GM18867 (cell line): Measurements from ENCODE around the gene MEFV.
"Not testable (repeated sequence)": the region's sequence is repeated elsewhere in the genome, so short reads cannot be mapped to it uniquely, and the experiment has no call there.

ENCODE experiments used
- ATAC-seq: cut with Tn5 transposase; IDR thresholded peaks from one replicate; pipeline ENCODE4 v1.9.1; 2021; ENCODE audit warnings: mild to moderate bottlenecking, moderate library complexity; ENCODE audit not compliant: unreplicated experiment

MEFV gene

GRCh38 chr16:3223913-3224515 is 32.4 kb downstream of the MEFV start:
- no peak for ATAC-seq

DNA sequence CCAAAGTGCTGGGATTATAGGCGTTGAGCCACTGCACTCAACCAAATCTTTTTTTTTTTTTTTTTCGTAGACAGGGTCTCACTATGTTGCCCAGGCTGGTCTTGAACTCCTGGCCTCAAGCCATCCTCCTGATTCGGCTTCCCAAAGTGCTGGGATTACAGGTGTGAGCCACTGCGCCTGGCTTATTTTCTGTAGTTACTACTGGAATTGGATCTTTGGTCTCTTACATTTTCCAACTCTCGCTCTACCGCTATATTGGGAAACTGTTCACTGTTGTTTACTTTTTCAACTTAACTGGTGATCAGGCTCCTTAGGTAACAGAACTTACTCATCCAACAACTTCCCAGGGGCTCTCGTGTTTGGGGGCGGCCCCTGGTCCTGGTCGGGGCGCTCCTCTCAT is 35.6 kb downstream of the MEFV start:
- no peak for ATAC-seq

DNA sequence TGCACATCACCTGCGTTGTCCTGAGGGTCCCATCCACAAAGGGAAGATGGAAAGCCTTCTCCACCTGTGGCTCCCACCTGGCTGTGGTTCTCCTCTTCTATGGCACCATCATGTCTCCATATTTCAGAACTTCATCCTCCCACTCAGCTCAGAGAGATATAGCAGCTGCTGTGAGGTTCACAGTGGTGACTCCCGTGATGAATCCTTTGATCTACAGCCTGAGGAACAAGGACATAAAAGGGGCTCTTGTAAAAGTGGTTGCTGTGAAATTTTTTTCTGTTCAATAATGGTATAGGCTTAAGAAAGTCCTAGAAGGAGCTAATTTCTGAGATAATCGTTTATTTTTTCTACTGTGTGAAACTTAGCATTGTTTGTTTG is 40.2 kb downstream of the MEFV start:
- no peak for ATAC-seq

DNA sequence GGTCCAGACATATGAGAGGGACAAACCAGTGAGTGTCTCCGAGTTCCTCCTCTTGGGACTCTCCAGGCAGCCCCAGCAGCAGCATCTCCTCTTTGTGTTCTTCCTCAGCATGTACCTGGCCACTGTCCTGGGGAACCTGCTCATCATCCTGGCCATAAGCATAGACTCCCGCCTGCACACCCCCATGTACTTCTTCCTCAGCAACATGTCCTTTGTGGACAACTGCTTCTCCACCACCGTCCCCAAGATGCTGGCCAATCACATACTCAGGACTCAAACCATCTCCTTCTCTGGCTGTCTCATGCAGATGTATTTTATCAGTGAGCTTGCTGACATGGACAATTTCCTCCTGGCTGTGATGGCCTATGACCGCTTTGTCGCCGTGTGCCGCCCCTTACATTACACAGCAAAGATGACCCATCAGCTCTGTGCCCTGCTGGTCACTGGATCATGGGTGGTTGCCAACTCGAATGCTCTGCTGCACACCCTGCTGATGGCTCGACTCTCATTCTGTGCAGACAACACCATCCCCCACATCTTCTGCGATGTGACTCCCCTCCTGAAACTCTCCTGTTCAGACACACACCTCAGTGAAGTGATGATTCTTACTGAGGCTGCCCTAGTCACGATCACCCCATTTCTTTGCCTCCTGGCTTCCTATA is 40.7 kb downstream of the MEFV start:
- ATAC-seq: no peak

GRCh38 chr16:3214904-3215600 is 41.4 kb downstream of the MEFV start:
- no peak for ATAC-seq

DNA sequence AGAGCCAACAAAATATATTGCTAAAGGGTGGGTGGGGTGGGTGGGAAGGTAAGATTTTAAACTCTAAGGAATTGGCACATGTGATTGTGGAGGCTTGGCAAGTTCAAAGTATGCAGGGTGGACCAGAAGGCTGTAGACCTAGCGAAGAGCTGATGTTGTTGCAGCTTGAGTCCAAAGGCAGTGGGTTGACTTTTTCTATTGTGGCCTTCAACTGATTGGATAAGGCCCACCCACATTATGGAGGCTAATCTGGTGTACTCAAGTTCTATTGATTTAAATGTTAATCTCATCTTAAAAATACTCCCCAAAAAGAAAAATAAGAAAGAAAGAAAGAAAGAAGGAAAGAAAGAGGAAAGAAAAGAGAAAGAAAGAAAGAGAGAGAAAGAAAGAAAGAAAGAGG is 43.9 kb downstream of the MEFV start:
- no peak for ATAC-seq

DNA sequence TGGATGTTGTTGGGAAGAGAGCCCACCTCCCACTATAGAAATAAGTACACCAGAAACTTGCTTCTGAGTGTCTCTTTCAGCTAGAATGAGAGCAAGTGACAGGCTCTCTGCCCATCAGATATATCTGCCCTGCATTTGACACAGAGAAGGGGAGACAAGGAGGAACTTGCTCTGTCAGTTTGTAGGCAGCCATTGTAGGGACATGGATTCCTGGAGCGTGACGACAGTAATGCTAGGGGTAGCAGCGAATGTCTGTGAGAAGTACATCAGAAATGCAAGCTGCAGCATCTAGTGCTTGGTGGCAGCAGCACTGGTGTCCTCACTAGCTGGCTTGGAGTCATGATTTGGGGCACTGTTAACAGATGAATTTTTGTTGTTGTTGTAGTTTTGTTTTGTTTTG is 44.4 kb downstream of the MEFV start:
- ATAC-seq: no peak

- ATAC-seq: no peak
These were observed 49.1 kb downstream of the MEFV start for GRCh38 chr16:3207086-3207953.

DNA sequence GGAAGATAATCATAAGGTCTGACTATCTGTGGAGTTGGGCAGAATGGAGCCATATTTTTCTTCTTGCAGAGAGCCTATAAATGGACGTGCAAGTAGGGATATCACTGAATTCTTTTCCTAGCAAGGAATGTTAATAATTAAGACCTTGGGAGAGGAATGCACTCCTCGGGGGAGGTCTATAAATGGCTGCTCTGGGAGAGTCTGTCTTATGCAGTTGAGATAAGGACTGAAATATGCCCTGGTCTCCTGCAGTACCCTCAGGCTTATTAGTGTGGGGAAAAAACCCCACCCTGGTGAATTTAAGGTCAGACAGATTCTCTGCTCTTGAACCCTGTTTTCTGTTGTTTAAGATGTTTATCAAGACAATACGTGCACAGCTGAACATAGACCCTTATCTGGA is 50.5 kb downstream of the MEFV start:
- not testable (repeated sequence) for ATAC-seq

GRCh38 chr16:3202903-3203539 is 53.4 kb downstream of the MEFV start:
- ATAC-seq: no peak

GRCh38 chr16:3198334-3199072 is 57.9 kb downstream of the MEFV start:
- no peak for ATAC-seq

DNA sequence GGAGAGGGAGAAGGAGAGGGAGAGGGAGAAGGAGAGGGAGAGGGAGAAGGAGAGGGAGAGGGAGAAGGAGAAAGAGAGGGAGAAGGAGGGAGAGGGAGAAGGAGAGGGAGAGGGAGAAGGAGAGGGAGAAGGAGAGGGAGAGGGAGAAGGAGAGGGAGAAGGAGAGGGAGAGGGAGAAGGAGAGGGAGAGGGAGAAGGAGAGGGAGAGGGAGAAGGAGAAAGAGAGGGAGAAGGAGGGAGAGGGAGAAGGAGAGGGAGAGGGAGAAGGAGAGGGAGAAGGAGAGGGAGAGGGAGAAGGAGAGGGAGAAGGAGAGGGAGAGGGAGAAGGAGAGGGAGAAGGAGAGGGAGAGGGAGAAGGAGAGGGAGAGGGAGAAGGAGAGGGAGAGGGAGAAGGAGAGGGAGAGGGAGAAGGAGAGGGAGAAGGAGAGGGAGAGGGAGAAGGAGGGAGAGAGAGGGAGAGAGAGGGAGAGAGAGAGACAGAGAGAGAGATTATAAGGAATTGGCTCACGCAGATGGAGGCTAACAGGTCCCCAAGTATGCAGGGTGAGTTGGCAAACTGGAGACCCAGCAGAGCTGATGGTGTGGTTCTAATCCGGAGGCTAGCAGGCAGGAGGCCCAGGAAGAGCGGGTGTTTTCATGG is 58.6 kb downstream of the MEFV start:
- ATAC-seq: not testable (repeated sequence)

DNA sequence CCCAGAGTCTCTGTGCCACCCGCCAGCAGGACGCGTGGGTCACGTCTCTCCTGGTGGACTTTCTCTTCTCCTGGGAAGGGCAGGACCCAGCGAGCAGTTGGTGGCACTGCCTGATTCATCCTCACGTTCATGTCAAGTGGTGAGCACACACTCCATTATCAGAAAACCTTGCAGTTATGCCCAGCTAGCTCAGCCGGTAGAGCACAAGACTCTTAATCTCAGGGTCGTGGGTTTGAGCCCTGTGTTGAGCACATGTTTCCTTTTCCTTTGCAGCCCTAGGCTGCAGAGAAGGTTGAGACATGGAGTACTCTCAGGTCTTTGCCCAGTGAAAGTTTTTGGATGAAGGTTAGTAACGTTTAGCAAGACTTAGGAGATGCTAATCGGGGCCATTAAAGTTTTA is 60.5 kb downstream of the MEFV start:
- no peak for ATAC-seq

- no peak for ATAC-seq
These were observed 61.6 kb downstream of the MEFV start for GRCh38 chr16:3194792-3195191.

GRCh38 chr16:3193221-3194212 is 62.9 kb downstream of the MEFV start:
- ATAC-seq: no peak

GRCh38 chr16:3192476-3193019 is 63.9 kb downstream of the MEFV start:
- ATAC-seq: no peak
